NCI-H526 (cell line): ENCODE measurements around the gene STPG4.
"Not testable (repeated sequence)": the region's sequence is repeated elsewhere in the genome, so short reads cannot be mapped to it uniquely, and the experiment has no call there.

ENCODE experiments used
- DNase-seq, 2 experiments: peaks; one replicate each; lab custom pipeline; 2025; lab: John Stamatoyannopoulos, UW

Gene STPG4, protein sequence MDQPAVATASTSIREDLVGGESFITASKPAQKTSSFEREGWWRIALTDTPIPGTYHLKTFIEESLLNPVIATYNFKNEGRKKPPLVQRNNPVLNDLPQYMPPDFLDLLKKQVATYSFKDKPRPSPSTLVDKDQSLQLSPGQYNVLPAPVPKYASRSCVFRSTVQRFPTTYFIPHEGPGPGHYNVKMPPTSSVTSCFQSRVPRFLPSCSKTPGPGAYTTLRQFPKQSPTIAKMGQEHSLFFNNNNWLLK

DNA sequence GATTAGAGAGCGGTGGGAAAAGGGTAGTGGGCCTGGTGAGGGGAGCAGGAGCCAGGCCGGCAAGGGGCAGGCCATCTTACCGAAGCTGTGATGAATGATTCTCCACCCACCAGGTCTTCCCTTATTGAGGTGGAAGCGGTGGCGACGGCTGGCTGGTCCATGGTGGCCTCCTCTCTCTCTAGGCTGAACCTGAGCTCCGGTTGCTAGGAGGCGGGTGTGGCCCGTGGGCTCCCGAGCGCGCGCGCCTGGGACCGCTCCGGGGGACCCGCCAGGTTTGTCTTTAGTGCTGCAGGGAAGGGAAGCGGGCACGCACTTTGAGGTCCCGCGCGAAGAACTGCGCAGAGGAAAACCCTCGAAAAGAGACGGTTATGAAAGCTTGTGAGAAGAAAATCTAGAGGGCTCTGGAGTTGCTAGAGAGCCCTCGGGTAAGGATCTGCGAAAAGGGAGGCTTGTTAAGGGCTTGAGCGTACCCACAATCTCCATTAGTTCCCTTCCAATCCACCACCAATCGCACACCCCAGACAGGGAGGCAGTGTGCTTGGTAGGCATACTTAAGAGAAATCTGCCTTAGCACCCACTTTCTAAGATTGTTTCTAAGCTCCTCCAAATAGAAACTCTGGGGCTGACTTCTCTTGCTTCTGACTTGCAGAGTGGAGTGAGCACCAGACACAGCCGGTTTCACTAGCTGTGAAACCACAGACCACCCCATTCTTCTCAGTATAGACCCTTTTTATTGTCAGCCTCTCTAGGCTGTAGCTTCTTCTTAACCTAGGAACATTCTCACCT lies at the start of gene STPG4:
Gene STPG4 (minus strand): TSS at position 218 of the 786 bp plus-strand sequence. CDS start 57 bp downstream, at position 161.
- DNase-seq: no peak

DNA sequence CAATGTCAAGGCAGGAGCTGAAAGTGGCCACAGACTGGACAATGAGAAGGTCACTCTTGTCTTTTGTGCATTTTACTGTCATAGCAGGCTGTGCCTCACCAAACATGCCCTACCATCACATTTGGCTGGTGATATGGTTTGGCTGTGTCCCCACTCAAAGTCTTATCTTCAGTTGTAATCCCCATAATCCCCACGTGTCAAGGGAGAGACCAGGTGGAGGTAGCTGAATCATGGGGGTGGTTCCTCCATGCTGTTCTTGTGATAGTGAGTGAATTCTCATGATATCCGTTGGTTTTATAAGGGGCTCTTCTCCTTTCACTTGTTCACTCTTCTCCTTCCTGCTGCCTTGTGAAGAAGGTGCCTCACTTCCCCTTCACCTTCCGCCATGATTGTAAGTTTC lies 49.6 kb upstream of the STPG4 start:
- DNase-seq: no peak

DNA sequence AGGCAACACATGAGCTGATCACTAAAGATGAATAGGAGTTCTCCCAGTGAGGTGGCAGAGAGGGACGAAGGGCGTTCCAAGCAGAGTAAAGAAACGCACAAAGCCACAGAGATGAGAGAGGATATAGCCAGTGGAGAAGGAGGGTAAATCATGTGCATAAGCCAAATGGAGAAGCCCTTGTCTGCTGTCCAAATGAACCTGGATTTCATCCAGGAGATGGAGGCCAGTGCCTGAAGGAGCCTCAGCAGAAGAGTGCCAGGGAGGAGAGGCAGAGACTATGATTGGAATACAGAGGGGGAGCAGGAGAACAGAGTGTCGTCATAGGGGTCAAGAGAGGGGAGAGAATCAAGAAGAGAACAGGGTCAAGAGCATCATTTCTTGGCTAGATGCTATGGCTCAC lies 48.9 kb upstream of the STPG4 start:
- DNase-seq: no peak

DNA sequence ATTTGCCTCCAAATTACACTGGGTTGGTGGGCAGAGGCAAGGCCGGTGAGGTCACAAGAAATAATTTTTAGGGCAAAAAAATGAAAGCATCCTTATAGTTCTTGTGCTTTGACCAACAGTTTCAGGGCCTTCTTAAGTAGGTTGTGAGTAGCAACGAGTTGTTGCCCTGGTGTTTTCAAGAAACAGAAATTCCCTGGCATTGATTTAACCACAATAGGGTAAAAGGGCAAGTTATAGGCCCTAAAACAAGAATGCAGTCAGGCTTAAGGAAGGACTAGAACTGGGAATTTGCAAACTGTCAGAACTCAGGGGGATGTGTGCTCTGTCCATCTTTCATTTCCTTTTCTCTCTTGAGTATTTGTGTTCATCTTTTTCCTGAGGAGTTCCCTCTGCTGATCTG lies 46.1 kb upstream of the STPG4 start:
- no peak for DNase-seq

DNA sequence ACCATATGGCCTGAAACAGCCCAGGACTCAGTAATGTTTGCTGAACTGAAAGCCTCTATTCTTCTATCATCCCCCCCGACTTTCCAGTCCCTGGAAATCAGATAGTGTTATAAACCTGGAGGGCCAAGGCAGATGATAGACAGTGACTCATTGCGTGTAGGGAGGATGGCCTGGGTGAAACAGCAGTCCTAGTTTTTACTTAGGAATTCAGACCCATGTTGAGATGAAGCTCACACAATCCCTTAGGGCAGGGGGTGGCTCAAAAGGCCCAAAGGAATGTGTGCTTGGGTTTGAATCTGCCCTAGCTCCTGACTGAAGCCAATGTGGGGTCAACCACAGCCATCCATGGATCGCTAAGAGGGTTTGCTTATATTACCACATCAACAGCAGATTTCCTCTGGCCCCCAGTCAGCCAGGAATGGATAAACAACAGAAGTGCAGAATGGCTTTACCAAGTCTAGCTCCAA lies 43.9 kb upstream of the STPG4 start:
- DNase-seq: peak in 1 of 2 experiments; percentile 13

DNA sequence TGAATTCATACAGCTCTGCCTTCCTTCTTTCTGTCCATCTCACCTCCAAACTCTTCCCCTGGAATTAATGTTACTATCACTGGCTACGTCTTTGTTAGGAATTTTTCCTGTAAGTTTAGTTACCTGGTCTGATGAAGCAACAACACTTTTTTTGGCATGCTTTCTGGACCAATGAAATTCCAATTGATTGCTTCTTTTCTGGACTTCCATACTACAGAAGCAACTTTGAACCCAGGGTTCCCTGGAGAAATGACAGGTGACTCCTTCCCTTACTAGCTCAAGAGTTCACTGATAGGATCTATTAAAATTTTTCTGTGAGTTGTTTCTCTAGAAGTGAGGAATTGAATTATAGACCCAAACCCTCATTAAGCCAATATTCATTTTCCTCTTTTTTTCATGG lies 41.4 kb upstream of the STPG4 start:
- no peak for DNase-seq

DNA sequence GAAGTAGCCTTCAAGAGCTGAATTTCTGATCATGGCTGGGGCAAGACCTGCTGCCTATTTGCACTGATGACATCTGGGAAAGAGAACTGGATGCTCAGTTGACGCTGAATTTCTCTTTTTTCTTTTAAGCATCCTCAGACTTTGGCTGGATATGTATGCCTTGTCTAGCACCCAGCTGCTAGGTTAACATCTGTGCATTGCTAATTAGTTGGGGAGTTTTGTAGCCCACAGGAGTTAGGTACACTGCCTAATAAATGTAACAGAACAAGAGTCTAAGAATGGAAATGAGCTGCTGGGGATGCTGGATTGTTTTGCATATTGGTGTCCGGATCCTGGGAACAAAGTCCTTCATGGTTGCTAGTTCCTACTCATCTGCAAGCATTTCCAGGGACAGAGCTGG lies 40.9 kb upstream of the STPG4 start:
- peak; percentile 85 to 92 for DNase-seq

DNA sequence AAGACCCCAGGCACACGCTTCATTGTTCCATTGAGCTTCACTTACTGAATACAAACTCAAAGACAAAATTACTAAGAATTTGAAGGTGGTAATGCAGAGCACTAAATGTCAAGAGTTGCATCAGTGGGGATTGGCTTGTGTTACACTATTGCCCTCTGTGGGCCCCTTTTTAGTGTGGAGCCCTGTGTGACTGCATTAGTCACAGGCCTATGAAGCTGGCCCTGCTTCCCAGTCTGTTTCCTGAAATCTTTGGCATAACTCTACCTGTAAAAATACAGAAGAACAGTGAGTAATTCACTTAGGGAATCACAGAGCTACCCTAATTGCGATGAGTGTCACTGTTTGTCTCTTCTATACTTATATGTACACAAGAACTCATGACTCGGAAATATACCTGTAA lies 40.0 kb upstream of the STPG4 start:
- DNase-seq: no peak

DNA sequence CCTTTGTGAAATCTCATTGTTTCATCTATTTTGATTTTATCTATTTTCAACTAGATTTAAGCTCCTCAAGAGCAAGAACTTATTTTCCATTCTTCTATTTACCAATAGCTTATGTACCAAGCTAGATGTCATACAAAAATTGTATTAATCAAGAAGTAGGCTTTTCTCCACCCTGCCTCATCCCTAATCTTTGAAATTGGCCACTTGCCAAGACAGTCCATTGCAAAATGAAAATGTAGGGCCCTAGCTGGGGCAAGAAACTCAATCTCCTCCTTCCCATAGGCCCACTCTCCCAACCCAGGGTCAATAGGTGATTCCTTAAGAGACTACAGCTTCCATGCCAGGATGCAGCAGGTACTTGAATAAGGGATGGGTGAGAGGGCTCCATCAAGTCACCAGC lies 39.3 kb upstream of the STPG4 start:
- no peak for DNase-seq

DNA sequence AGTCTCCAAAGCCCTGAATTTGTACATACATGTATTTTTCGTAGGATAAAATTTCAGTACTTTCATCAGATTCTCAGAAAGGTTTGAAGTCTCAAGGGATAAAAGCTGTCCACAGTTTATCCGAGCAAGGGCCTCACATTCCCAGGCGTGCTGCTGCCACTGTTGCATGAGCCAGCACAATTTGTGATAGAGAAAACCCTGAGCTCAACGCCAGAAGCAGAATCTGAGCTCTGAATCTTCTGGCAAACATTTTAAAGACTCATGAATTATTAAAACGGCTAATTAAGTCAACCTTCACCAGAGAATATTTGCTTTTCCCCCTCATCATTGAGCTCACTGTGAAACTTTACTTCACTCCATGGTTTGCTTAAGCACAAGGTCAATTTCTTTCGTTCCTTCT lies 38.5 kb upstream of the STPG4 start:
- DNase-seq: peak; percentile 48 to 50

DNA sequence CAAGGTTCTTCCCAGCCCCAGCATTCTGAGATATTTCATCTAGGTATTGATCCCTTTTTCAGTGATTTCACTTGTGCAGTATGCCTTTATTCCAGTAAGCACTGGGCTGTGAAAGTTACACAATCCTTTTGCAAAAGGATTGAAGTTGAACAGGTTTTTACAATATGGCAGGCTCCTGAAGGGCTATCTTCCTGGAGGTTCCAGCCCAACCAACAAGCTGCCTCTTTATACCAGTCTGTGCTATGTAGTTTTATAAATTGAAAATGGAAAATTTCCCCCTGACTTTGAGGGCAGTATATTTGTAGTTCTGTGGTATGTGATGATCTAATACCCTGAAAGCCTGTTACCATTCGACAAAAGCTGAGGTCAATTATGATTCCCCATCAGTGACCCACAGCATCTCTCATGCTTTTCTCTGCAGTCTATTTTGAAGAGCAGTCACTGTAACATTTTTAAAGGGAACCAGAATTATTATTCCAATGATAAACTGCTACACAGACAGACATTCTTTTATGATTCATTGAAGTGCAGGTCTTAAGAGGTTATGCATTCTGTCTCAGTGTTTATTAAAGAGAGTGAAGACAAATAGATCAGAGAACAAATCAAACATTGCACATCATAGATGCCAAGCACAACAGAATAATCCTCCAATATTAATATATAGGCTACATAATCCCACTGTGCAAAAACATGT lies 35.2 kb upstream of the STPG4 start:
- DNase-seq: no peak

DNA sequence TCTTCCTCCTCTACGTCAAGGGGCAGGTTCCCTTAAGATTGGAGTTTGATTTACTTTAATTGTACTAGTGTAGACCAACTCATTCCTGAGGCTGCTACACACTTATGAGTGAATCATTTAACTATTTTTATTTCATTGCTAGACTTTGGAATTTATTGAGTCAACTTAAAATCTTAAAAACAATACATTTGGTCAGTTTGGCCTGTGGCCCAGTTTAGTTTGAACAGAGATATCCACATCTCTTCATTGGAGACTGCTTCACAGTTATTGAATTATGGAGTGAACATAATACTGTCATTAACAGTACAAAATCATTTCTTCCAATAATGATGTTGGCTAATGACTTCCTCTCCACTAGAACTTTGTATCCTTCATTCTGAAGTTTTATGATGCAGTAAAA lies 34.5 kb upstream of the STPG4 start:
- DNase-seq: no peak

DNA sequence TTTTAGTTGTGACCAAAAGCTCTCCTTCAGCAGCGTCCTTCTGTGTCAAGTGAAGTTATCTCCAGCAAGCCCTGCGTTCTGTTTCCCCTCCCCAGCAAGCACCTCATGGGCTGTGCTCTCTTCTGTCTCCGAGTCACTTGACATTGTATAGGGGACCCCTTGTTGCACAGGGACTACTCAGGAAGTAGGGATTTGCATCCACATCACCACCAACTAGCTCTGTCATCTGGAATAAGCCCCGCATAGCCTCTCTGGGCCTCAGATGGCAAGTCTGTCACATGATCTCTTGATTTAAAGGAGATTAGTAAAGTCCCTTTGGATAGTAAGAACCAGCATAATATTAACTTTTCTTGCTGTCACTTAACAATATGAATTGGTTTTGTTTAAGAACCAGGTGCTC lies 32.0 kb upstream of the STPG4 start:
- DNase-seq: no peak

DNA sequence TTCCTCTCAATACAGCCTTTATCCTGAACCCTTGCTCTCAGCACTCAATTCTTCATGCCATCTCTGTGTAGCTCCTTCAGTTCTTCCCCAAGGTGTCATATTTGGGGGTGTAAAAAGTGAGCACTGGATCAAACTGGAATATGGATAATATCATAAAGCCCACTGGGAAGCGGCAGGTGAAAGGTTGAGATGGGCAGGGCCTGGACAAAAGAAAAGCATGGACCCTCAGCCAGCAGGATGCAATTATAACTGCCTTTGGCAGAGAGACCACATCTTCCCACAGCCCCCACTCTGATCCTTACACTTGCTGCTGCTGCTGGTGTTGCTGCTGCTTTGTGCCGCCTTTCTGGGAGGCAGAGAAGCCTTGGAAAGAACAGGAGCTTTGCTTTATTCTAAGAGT lies 31.2 kb upstream of the STPG4 start:
- DNase-seq: no peak

DNA sequence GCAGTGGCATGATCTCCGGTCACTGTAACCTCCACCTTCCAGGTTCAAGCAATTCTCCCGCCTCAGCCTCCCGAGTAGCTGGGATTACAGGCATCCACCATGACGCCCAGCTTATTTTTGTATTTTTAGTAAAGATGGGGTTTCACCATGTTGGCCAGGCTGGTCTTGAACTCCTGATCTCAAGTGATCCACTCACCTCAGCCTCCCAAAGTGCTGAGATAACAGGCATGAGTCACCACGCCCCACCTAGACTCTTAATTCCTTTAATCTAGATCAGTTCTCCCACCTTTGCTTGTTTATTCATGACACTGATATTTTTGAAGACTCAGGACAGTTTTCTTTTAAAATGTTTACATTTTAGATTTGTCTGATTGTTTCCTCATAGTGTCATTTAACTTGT lies 30.0 kb upstream of the STPG4 start:
- not testable (repeated sequence) for DNase-seq

DNA sequence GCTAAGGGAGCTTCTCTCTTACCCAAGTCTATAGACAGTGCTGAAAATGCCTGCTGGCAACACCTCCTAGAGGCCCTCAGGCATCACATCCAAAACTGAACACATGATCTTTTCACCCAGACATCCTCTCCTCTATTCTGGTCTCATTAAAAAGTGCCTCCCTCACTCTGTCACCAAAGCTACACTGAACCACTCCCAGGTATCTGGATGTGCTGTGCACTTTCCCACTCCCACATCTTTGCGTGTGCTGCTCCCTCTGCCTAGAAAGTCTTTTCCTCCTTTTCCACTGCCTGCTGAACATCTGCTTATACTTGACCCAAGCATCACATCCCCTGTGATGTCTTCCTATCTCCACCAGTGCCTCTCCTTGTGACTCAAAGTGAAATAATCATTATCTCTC lies 26.1 kb upstream of the STPG4 start:
- DNase-seq: no peak

DNA sequence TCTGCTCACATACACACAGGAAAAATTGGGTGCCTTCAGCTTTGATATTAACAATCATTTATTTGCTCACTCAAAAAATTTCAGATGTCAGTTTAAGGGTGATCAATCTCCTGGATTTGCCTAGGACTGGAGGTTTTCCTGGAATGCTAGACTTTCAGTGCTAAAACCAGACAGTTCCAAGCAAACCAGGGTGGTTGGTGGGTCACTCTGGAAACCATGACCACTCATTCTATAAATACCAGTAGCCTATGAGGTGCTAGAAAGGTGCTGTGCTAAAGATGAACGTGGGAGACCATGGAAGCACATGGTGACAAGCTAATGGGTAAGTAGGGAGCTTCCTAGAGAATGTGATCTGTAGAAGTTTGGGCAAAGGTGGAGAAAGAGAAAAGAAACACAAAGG lies 25.4 kb upstream of the STPG4 start:
- no peak for DNase-seq

DNA sequence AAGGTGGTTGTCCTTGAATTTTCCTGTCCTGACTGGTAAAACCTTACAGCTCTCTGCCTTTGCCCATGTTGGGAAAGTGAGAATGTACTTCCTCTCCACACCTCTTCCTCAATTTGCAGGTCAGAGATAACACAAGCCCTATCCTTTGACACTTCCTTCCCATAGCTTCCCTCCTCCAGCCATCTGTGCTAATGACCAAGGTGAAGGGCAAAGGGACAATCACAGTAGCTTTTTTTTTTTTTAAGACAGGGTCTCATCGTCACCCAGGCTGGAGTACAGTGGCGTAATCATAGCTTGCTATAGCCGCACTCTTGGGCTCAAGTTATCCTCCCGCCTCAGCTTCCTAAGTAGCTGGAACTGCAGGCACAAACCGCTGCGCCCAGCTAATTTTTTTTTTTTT lies 24.3 kb upstream of the STPG4 start:
- DNase-seq: no peak

DNA sequence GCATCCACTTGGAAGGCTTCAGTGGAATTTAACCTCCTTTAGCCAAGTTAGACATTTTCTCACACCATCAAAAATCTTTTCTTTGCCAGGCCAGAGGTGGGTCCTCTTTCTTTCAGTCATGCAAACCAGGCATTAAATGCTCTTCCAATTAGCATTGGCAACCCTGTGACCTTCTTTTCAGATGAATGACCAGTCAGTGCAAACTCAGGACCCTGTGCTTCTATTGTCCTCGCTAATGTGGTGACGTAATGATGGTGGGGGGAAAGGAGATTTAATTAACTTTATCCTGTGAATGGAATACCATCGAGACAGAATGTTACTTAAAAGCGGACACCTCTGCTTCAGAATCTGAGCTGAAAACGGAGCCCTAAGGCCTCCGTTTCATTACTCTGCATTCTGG lies 23.2 kb upstream of the STPG4 start:
- DNase-seq: no peak

DNA sequence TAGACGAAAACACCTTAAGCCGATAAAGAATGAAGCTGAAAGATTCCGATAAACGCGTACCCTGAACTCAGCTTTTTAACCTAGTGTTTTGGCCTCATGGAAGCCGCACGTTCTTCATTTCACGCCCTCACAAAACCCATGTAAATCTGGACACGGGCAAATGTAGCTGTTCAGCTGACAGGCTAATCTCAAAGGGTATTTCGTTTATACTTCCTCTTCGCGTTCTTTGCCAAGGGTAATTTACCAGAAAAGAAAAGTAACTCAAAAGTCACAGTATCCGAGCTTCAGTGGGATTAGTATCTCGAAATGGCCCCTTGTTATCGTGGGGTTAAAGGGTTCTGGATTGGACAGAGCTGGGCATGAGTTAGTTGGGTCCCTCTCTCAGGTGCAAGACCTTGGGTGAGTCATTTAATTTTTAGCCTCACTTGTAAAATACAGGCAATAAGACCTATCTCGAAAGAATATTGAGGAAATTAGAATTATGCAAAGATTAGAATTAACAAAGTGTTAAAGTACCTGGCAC lies 22.0 kb upstream of the STPG4 start:
- DNase-seq: no peak

DNA sequence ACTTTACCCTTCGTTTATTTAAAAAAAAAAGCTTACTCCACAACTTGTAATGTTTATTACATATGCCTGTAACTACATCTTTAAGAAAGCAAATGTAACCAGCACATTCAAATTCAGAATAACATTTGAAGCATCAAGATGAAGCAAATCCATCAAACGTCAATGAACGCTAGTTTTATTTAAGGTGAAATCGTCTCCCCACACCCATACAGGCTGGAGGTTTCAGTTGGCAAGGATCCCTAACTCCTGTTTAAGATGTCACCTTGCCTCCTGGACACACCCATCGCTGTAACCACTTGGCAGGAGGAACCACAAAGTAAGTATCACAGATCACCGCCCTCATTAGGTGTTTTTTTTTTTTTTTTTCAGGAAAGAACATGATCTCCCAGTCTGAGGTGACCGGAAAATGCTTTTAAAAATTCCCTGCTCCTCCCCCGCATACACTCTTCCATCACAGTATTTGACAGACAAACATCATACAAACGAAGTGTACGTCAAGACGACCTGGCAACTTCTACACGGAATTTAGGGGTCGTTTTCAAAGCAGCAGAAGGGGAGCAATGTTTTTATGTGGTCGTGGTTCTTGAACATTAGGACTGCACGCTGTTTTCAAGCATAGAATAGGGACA lies 19.7 kb upstream of the STPG4 start:
- DNase-seq: peak in 1 of 2 experiments; percentile 40

DNA sequence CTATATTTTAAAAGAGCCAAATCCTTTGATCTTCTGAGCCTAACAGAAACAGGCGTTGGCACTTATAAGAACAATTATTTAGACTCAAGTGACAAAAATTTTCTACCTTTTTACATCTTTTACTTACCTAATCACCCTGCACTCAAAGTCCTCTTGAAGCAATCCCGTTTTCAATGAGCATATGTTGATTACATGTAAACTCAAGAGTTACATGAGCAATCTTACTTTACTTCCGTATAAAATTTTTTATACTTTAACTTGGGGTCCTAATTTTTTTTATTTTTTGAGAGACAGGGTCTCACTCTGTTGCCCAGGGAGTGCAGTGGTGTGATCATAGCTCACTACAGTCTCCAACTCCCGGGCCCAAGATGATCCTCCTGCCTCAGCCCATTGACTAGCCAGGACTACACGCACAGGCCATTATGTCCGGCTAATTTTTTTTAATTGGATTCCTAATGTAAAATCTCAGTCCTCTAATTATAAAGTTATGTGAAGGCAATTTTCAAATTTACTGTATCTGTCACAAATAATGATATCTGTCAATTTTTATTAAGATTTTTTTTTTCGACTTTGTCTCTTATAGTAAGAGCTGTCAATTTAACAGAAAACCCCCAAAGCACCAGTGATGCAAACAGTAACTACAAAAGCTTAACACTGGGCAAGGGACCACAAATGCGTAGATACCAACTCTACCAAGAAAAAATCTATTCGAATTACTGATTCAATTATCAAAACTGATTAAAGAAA lies 19.1 kb upstream of the STPG4 start:
- DNase-seq: no peak
